WTC11 (cell line): Measurements from ENCODE around the gene COL5A2. TPM values are rescaled to one million over a fixed set of nuclear protein-coding genes. Genes with fewer than 3 reads are reported as not detected.

Experiments used
- ATAC-seq: fragments of 200-7000 bp; cut with Tn5 transposase; 2 replicates; pipeline ENCODE4 v1.10.0; 2021; ENCODE audit warnings: mild to moderate bottlenecking, moderate library complexity
- CTCF ChIA-PET: fragments of 300-600 bp; sonication (Branson Sonifier 250); formaldehyde crosslinking; loops from one replicate; lab custom pipeline; 2021; ENCODE audit warnings: antibody characterized with exemption; lab: Charles Lee
- POLR2A ChIA-PET: fragments of 350-600 bp; sonication (Branson Sonifier 250); formaldehyde crosslinking; loops from one replicate; lab custom pipeline; 2021; ENCODE audit warnings: antibody characterized with exemption; lab: Charles Lee
- DNase-seq: peaks from one replicate; pipeline ENCODE4 v3.0.0; 2021; ENCODE audit warnings: low spot score
- H3K27ac Mint-ChIP-seq: 2 replicates; pipeline ENCODE4 v1.8.0; 2021; ENCODE audit warnings: mixed read lengths
- H3K27me3 Mint-ChIP-seq: 2 replicates; pipeline ENCODE4 v1.8.0; 2021; ENCODE audit warnings: low read depth, mild to moderate bottlenecking, moderate library complexity, mixed read lengths
- H3K36me3 Mint-ChIP-seq: 2 replicates; pipeline ENCODE4 v1.8.0; 2021; ENCODE audit warnings: mixed read lengths
- H3K4me1 Mint-ChIP-seq: 2 replicates; pipeline ENCODE4 v1.8.0; 2022; ENCODE audit warnings: mixed read lengths
- H3K4me3 Mint-ChIP-seq: 2 replicates; pipeline ENCODE4 v1.8.0; 2021; ENCODE audit warnings: mild to moderate bottlenecking, moderate library complexity, mixed read lengths
- H3K9me3 Mint-ChIP-seq: 2 replicates; pipeline ENCODE4 v1.8.0; 2021; ENCODE audit warnings: mixed read lengths
- CBFB ChIP-seq: sonication (generic); formaldehyde crosslinking; IDR thresholded peaks from 2 replicates; pipeline ENCODE4 v1.8.1; 2022; ENCODE audit warnings: mild to moderate bottlenecking, low read depth, missing genetic modification reagents
- CREM ChIP-seq: sonication (generic); formaldehyde crosslinking; IDR thresholded peaks from 2 replicates; pipeline ENCODE4 v1.8.1; 2022; ENCODE audit warnings: mild to moderate bottlenecking, missing genetic modification reagents, moderate library complexity
- E2F4 ChIP-seq: sonication (generic); formaldehyde crosslinking; IDR thresholded peaks from 2 replicates; pipeline ENCODE4 v1.8.1; 2022; ENCODE audit warnings: low read depth, mild to moderate bottlenecking, moderate library complexity, missing genetic modification reagents, borderline replicate concordance
- MYBL2 ChIP-seq: sonication (generic); formaldehyde crosslinking; IDR thresholded peaks from 2 replicates; pipeline ENCODE4 v1.8.1; 2023; ENCODE audit warnings: mild to moderate bottlenecking, moderate library complexity, missing genetic modification reagents
- PRDM15 ChIP-seq: sonication (generic); formaldehyde crosslinking; IDR thresholded peaks from 2 replicates; pipeline ENCODE4 v1.8.0; 2022; ENCODE audit warnings: missing genetic modification reagents
- USF2 ChIP-seq: sonication (generic); formaldehyde crosslinking; IDR thresholded peaks from 2 replicates; pipeline ENCODE4 v1.8.1; 2023; ENCODE audit warnings: mild to moderate bottlenecking, missing genetic modification reagents, moderate library complexity
- ZNF423 ChIP-seq: fragments of 250-450 bp; sonication (Bioruptor Pico); IDR thresholded peaks from 2 replicates; pipeline ENCODE4 v2.1.2; 2022; ENCODE audit warnings: mild to moderate bottlenecking, moderate library complexity
- ZNF671 ChIP-seq: fragments of 250-450 bp; sonication (Bioruptor Pico); IDR thresholded peaks from 2 replicates; pipeline ENCODE4 v1.8.0; 2021; ENCODE audit warnings: mild to moderate bottlenecking
- total RNA-seq: library from RNA; stranded (reverse); gene quantifications from 3 replicates; pipeline ENCODE4 v1.2.3, GENCODE V29; 2021
- TF ChIP-seq, protein P1 (sequence below): sonication (generic); formaldehyde crosslinking; IDR thresholded peaks from 2 replicates; pipeline ENCODE4 v1.8.1; 2023; ENCODE audit warnings: mild to moderate bottlenecking, missing genetic modification reagents, borderline replicate concordance
- TF ChIP-seq, protein P2 (sequence below): sonication (generic); formaldehyde crosslinking; IDR thresholded peaks from 2 replicates; pipeline ENCODE4 v1.8.0; 2022; ENCODE audit warnings: mild to moderate bottlenecking, missing genetic modification reagents
- TF ChIP-seq, protein P3 (sequence below): fragments of 250-450 bp; sonication (Bioruptor Pico); IDR thresholded peaks from 2 replicates; pipeline ENCODE4 v1.8.0; 2021; ENCODE audit warnings: mild to moderate bottlenecking
- TF ChIP-seq, protein P4 (sequence below): sonication (generic); formaldehyde crosslinking; conservative IDR thresholded peaks from 2 replicates; pipeline ENCODE4 v1.8.1; 2022; ENCODE audit warnings: mild to moderate bottlenecking, missing genetic modification reagents

Gene COL5A2
- total RNA-seq, 1 experiment from 2014 or later: 16.0 TPM

DNA sequence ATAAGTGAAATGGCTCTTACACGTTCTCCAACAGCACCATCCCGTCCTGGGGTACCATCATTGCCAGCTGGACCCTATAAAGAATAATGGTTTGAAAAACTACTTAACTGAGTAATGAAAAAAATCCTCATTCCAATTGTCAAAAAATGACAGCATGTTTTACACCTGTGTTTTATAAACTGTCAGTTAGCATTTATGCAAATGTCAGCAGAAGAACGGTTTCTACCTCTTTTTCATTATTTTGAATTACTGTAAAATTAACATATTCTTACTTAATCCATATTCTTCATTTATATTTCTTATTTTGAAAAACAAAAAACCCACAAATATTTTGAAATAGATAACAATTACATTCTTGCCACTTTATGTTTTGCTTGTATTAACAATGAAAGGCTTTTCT lies 131.4 kb downstream of the COL5A2 start:
- H3K4me1 Mint-ChIP-seq: no peaks in the 10 kb centered on the region
- ChIA-PET POLR2A (no interaction called here), CTCF (no interaction called here)
- H3K27ac Mint-ChIP-seq: no peak overlapping the region
- H3K27me3 Mint-ChIP-seq: no peaks in the 10 kb centered on the region
- TF ChIP-seq, protein P1, sequence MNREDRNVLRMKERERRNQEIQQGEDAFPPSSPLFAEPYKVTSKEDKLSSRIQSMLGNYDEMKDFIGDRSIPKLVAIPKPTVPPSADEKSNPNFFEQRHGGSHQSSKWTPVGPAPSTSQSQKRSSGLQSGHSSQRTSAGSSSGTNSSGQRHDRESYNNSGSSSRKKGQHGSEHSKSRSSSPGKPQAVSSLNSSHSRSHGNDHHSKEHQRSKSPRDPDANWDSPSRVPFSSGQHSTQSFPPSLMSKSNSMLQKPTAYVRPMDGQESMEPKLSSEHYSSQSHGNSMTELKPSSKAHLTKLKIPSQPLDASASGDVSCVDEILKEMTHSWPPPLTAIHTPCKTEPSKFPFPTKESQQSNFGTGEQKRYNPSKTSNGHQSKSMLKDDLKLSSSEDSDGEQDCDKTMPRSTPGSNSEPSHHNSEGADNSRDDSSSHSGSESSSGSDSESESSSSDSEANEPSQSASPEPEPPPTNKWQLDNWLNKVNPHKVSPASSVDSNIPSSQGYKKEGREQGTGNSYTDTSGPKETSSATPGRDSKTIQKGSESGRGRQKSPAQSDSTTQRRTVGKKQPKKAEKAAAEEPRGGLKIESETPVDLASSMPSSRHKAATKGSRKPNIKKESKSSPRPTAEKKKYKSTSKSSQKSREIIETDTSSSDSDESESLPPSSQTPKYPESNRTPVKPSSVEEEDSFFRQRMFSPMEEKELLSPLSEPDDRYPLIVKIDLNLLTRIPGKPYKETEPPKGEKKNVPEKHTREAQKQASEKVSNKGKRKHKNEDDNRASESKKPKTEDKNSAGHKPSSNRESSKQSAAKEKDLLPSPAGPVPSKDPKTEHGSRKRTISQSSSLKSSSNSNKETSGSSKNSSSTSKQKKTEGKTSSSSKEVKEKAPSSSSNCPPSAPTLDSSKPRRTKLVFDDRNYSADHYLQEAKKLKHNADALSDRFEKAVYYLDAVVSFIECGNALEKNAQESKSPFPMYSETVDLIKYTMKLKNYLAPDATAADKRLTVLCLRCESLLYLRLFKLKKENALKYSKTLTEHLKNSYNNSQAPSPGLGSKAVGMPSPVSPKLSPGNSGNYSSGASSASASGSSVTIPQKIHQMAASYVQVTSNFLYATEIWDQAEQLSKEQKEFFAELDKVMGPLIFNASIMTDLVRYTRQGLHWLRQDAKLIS: no peak
- TF ChIP-seq MYBL2 (CRISPR knock-in tag) (no peak), ZNF671 (CRISPR knock-in tag) (no peak), CBFB (no peak), PRDM15 (CRISPR knock-in tag) (no peak)
- TF ChIP-seq, protein P2, sequence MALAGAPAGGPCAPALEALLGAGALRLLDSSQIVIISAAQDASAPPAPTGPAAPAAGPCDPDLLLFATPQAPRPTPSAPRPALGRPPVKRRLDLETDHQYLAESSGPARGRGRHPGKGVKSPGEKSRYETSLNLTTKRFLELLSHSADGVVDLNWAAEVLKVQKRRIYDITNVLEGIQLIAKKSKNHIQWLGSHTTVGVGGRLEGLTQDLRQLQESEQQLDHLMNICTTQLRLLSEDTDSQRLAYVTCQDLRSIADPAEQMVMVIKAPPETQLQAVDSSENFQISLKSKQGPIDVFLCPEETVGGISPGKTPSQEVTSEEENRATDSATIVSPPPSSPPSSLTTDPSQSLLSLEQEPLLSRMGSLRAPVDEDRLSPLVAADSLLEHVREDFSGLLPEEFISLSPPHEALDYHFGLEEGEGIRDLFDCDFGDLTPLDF: no peak
- TF ChIP-seq, protein P3, sequence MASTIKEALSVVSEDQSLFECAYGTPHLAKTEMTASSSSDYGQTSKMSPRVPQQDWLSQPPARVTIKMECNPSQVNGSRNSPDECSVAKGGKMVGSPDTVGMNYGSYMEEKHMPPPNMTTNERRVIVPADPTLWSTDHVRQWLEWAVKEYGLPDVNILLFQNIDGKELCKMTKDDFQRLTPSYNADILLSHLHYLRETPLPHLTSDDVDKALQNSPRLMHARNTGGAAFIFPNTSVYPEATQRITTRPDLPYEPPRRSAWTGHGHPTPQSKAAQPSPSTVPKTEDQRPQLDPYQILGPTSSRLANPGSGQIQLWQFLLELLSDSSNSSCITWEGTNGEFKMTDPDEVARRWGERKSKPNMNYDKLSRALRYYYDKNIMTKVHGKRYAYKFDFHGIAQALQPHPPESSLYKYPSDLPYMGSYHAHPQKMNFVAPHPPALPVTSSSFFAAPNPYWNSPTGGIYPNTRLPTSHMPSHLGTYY: no peak
- TF ChIP-seq, protein P4, sequence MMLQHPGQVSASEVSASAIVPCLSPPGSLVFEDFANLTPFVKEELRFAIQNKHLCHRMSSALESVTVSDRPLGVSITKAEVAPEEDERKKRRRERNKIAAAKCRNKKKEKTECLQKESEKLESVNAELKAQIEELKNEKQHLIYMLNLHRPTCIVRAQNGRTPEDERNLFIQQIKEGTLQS (CRISPR knock-in tag): no peak
- H3K4me3 Mint-ChIP-seq: no peak overlapping the region
- ATAC-seq (no peak), DNase-seq (no peak)
- no peaks in the 10 kb centered on the region for H3K36me3 Mint-ChIP-seq
- H3K9me3 Mint-ChIP-seq: no peaks in the 10 kb centered on the region

DNA sequence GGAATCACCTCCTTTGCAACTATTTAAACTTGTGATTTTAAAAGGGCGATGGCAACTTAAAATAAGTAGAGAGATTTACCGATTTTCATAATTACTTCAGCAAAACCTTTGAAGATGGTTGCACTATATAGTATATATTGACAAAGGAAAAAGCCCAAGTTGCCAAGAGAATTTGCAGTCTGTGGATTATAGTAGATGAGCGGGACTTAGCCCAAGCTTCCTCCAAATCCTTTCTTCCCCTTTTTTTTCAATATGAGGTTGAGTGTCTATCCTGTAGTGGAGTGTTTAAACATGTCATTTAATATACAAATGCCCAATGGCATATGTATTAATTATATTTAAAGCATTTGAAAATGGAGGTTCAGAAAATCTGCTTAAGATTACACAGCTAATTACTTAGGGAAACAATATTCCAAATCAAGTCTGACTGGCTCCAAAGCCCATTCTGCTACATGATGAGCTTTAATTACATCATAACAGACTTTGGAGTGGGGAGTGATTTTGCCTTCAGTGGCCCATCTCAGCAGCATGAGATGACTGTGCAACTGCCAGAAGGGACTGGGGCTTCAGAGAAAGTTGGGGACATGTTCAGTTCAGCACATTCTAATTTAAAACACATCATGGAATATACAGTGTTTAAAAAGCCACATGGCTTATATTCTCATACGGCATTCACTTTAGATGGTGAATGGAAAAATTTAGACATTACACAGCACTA lies 132.2 kb downstream of the COL5A2 start:
- no peak overlapping the region for H3K27ac Mint-ChIP-seq

More for the DNA sequence above, 132.2 kb downstream of the COL5A2 start:
- ATAC-seq (no peak), DNase-seq (no peak)
- CTCF ChIA-PET: no interaction called here
- H3K4me1 Mint-ChIP-seq: no peaks in the 10 kb centered on the region
- TF ChIP-seq CREM (CRISPR knock-in tag) (no peak), E2F4 (CRISPR knock-in tag) (no peak), USF2 (CRISPR knock-in tag) (no peak), ZNF423 (CRISPR knock-in tag) (no peak)
- TF ChIP-seq, all 79 proteins: peak for 0
- H3K4me3 Mint-ChIP-seq: no peak overlapping the region
- no peaks in the 10 kb centered on the region for H3K36me3 Mint-ChIP-seq
- H3K9me3 Mint-ChIP-seq: no peaks in the 10 kb centered on the region
- H3K27me3 Mint-ChIP-seq: no peaks in the 10 kb centered on the region
- POLR2A ChIA-PET: no interaction called here
